ENCODE data around the gene SHISAL2A. TPM values are rescaled to one million over a fixed set of nuclear protein-coding genes. Genes with fewer than 3 reads are reported as not detected.
A peak's percentile ranks its signal among the peaks of the same experiment; 100 is the strongest.
"Not testable (repeated sequence)": the region's sequence is repeated elsewhere in the genome, so short reads cannot be mapped to it uniquely, and the experiment has no call there.

Gene SHISAL2A
- total and polyA plus RNA-seq, 4 donors: 0.14 to 0.33 (median 0.22) TPM; not detected in 1

- Histone ChIP-seq H3K4me3 (ENCODE audit: low read depth in 1 of 3, low read length in 3 of 3) (no peak overlapping the region), H3K9me3 (ENCODE audit: control insufficient read depth in 4 of 4, low read length in 3 of 4) (no peaks in the 10 kb centered on the region), H3K27me3 (ENCODE audit: control insufficient read depth in 4 of 4, insufficient read depth in 4 of 4, low read length in 3 of 4) (no peaks in the 10 kb centered on the region), H3K27ac (ENCODE audit: low read depth in 1 of 2, low read length in 2 of 2) (no peak overlapping the region), H3K4me1 (ENCODE audit: control insufficient read depth in 4 of 4, insufficient read depth in 4 of 4, low read length in 3 of 4) (peaks cover 5 to 11% (median 9%) of the 10 kb centered on the region in 4 donors), H3K36me3 (ENCODE audit: control insufficient read depth in 4 of 4, insufficient read depth in 3 of 4, low read depth in 1 of 4, low read length in 3 of 4) (peaks cover 4 to 17% (median 13%) of the 10 kb centered on the region in 4 donors), H3K9ac (ENCODE audit: low read depth in 1 of 2, low read length in 2 of 2) (no peak overlapping the region)
- TF ChIP-seq GABPA (IDR thresholded peaks at IDR 0.05 in 1 of 2, conservative IDR thresholded peaks at IDR 0.05 in 1 of 2) (no peak), HNF4G (IDR thresholded peaks at IDR 0.05) (no peak), NR2F2 (IDR thresholded peaks at IDR 0.05) (no peak), SP1 (IDR thresholded peaks at IDR 0.05) (no peak), CTCF (IDR thresholded peaks at IDR 0.05; ENCODE audit: low read depth, low read length, missing input control) (no peak), EGR1 (IDR thresholded peaks at IDR 0.05; ENCODE audit: low read depth in 2 of 2) (no peak), TAF1 (conservative IDR thresholded peaks at IDR 0.05) (no peak), YY1 (IDR thresholded peaks at IDR 0.05) (no peak), REST (IDR thresholded peaks at IDR 0.05) (no peak), RAD21 (IDR thresholded peaks at IDR 0.05) (no peak)
- DNase-seq (ENCODE audit: low spot score): no peak
- 96% methylated on average over 4 of the region's 4 CpGs for WGBS
Observed at GRCh38 chr1:52683367-52683940, 50.5 kb downstream of the SHISAL2A start.

GRCh38 chr1:52684545-52684944, 51.6 kb downstream of the SHISAL2A start:
- H3K27me3 ChIP-seq (ENCODE audit: control insufficient read depth in 4 of 4, insufficient read depth in 4 of 4, low read length in 3 of 4): no peaks in the 10 kb centered on the region
- no peak overlapping the region for H3K27ac ChIP-seq (ENCODE audit: low read depth in 1 of 2, low read length in 2 of 2)
- WGBS: 98% methylated on average over 1 of the region's 1 CpG
- peaks cover 4 to 19% (median 14%) of the 10 kb centered on the region in 4 donors for H3K36me3 ChIP-seq (ENCODE audit: control insufficient read depth in 4 of 4, insufficient read depth in 3 of 4, low read depth in 1 of 4, low read length in 3 of 4)
- H3K9me3 ChIP-seq (ENCODE audit: control insufficient read depth in 4 of 4, low read length in 3 of 4): no peaks in the 10 kb centered on the region
- H3K9ac ChIP-seq (ENCODE audit: low read depth in 1 of 2, low read length in 2 of 2): no peak overlapping the region
- TF ChIP-seq JUND (IDR thresholded peaks at IDR 0.05): no peak
- no peak for TF ChIP-seq HNF4A (conservative IDR thresholded peaks at IDR 0.05)
- no peak for TF ChIP-seq GABPA (IDR thresholded peaks at IDR 0.05 in 1 of 2, conservative IDR thresholded peaks at IDR 0.05 in 1 of 2)
- TF ChIP-seq EGR1 (IDR thresholded peaks at IDR 0.05; ENCODE audit: low read depth in 2 of 2): no peak
- TF ChIP-seq RAD21 (IDR thresholded peaks at IDR 0.05): no peak
- no peak for DNase-seq (ENCODE audit: low spot score)
- H3K4me3 ChIP-seq (ENCODE audit: low read depth in 1 of 3, low read length in 3 of 3): no peak overlapping the region
- peaks cover 2 to 5% (median 3%) of the 10 kb centered on the region in 4 donors for H3K4me1 ChIP-seq (ENCODE audit: control insufficient read depth in 4 of 4, insufficient read depth in 4 of 4, low read length in 3 of 4)

DNA sequence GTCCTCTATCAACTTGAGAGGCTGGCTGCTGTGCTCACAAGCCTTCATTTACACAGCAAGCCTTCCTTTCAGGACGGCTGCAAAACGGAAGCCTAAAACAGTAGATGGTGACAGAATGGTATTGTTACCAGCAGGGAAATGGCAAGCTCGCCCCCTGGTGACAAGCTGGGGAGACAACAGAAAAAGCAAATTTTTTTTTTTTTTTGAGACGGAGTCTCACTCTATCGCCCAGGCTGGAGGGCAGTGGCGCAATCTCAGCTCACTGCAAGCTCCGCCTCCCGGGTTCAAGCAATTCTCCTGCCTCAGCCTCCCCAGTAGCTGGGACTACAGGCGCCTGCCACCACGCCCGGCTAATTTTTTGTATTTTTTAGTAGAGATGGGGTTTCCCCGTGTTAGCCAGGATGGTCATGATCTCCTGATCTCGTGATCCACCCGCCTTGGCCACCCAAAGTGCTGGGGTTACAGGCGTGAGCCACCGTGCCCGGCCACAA, 53.3 kb downstream of the SHISAL2A start:
- peaks cover 4 to 21% (median 18%) of the 10 kb centered on the region in 4 donors for H3K36me3 ChIP-seq (ENCODE audit: control insufficient read depth in 4 of 4, insufficient read depth in 3 of 4, low read depth in 1 of 4, low read length in 3 of 4)
- H3K9ac ChIP-seq (ENCODE audit: low read depth in 1 of 2, low read length in 2 of 2); H3K4me1 ChIP-seq (ENCODE audit: control insufficient read depth in 4 of 4, insufficient read depth in 4 of 4, low read length in 3 of 4); H3K4me3 ChIP-seq (ENCODE audit: low read depth in 1 of 3, low read length in 3 of 3); H3K9me3 ChIP-seq (ENCODE audit: control insufficient read depth in 4 of 4, low read length in 3 of 4); H3K27me3 ChIP-seq (ENCODE audit: control insufficient read depth in 4 of 4, insufficient read depth in 4 of 4, low read length in 3 of 4); H3K27ac ChIP-seq (ENCODE audit: low read depth in 1 of 2, low read length in 2 of 2): not testable (repeated sequence)
- TF ChIP-seq CTCF (IDR thresholded peaks at IDR 0.05; ENCODE audit: low read depth, low read length, missing input control): peak; percentile 70
- peak; percentile 89 to 91 for TF ChIP-seq RAD21 (IDR thresholded peaks at IDR 0.05)
- TF ChIP-seq SP1 (IDR thresholded peaks at IDR 0.05): peak; percentile 8
- peak in 1 of 2 donors; percentile 23 for TF ChIP-seq RXRA (IDR thresholded peaks at IDR 0.05)
- DNase-seq (ENCODE audit: low spot score): peak; percentile 62
- WGBS: 58% methylated on average over 17 of the region's 17 CpGs

Data from liver (tissue), 9 donors.